Neural crest cell (in vitro differentiated cells): ENCODE measurements around the gene JOSD1. TPM values are rescaled to one million over a fixed set of nuclear protein-coding genes. Genes with fewer than 3 reads are reported as not detected.
A peak's percentile ranks its signal among the peaks of the same experiment; 100 is the strongest.

Experiments used
- DNase-seq: peaks from one replicate; pipeline ENCODE4 v3.0.0; 2021; ENCODE audit warnings: low read depth, mixed read lengths, low spot score
- H3K27ac Mint-ChIP-seq: one replicate; pipeline ENCODE4 v1.8.0; 2021; ENCODE audit warnings: mild to moderate bottlenecking, mixed read lengths; ENCODE audit not compliant: unreplicated experiment
- H3K27me3 Mint-ChIP-seq: 2 replicates; pipeline ENCODE4 v1.8.0; 2021; ENCODE audit warnings: low read depth, mild to moderate bottlenecking, mixed read lengths
- H3K36me3 Mint-ChIP-seq: 2 replicates; pipeline ENCODE4 v1.8.0; 2021; ENCODE audit warnings: low read depth, mild to moderate bottlenecking, mixed read lengths
- H3K4me1 Mint-ChIP-seq: 2 replicates; pipeline ENCODE4 v1.8.0; 2021; ENCODE audit warnings: mixed read lengths
- H3K4me3 Mint-ChIP-seq: one replicate; pipeline ENCODE4 v1.8.0; 2021; ENCODE audit warnings: mild to moderate bottlenecking, mixed read lengths
- H3K9me3 Mint-ChIP-seq: 2 replicates; pipeline ENCODE4 v1.8.0; 2021; ENCODE audit warnings: mixed read lengths
- CTCF ChIP-seq: fragments of 200-600 bp; sonication (generic); conservative IDR thresholded peaks from 2 replicates; pipeline ENCODE4 v1.5.0; 2021; ENCODE audit warnings: antibody characterized with exemption, mild to moderate bottlenecking
- total RNA-seq: library from RNA; stranded (reverse); gene quantifications from 2 replicates; pipeline ENCODE4 v1.2.1, GENCODE V29; 2021

JOSD1 gene
- total RNA-seq, 1 donor from 2014 or later, result 51.8 TPM

- Mint-ChIP-seq H3K36me3 (peaks cover 5% of the 10 kb centered on the region), H3K9me3 (no peaks in the 10 kb centered on the region), H3K27me3 (peaks cover 2% of the 10 kb centered on the region), H3K4me3 (peak overlapping the region; percentile 92), H3K27ac (no peak overlapping the region), H3K4me1 (peaks cover 52% of the 10 kb centered on the region)
- TF ChIP-seq CTCF, result no peak
- peak; percentile 5 for DNase-seq
These were observed 5.6 kb upstream of the JOSD1 start for GRCh38 chr22:38706101-38706900.

GRCh38 chr22:38705235-38706100, 4.7 kb upstream of the JOSD1 start, which contains the start of gene GTPBP1:
GTPBP1 (plus strand) TSS chr22:38705944; CDS start chr22:38705956, 12 bp downstream.
- Mint-ChIP-seq H3K36me3 (peaks cover 2% of the 10 kb centered on the region), H3K4me1 (peaks cover 46% of the 10 kb centered on the region), H3K27ac (peak within 1 kb of the TSS; percentile 36), H3K9me3 (no peaks in the 10 kb centered on the region), H3K27me3 (peaks cover 2% of the 10 kb centered on the region), H3K4me3 (peak within 1 kb of the TSS; percentile 92)
- TF ChIP-seq CTCF, result no peak
- peak; percentile 98 for DNase-seq

GRCh38 chr22:38704654-38705234, 4.0 kb upstream of the JOSD1 start:
- TF ChIP-seq CTCF, result no peak
- peak overlapping the region; percentile 36 for H3K27ac Mint-ChIP-seq
- H3K9me3 Mint-ChIP-seq, result no peaks in the 10 kb centered on the region
- peaks cover 2% of the 10 kb centered on the region for H3K27me3 Mint-ChIP-seq
- H3K4me1 Mint-ChIP-seq, result peaks cover 53% of the 10 kb centered on the region
- DNase-seq, result no peak
- peaks cover 2% of the 10 kb centered on the region for H3K36me3 Mint-ChIP-seq
- H3K4me3 Mint-ChIP-seq, result peak overlapping the region; percentile 92

- no peak for TF ChIP-seq CTCF
- no peak for DNase-seq
- Mint-ChIP-seq H3K4me1 (peaks cover 59% of the 10 kb centered on the region), H3K27me3 (peaks cover 2% of the 10 kb centered on the region), H3K9me3 (no peaks in the 10 kb centered on the region), H3K27ac (peak overlapping the region; percentile 91), H3K4me3 (peak overlapping the region; percentile 94), H3K36me3 (peaks cover 2% of the 10 kb centered on the region)
These were observed 414 bp downstream of the JOSD1 start for GRCh38 chr22:38700270-38700788.

GRCh38 chr22:38699784-38700183, 959 bp downstream of the JOSD1 start:
- peak overlapping the region; percentile 94 for H3K4me3 Mint-ChIP-seq
- H3K9me3 Mint-ChIP-seq, result no peaks in the 10 kb centered on the region
- H3K36me3 Mint-ChIP-seq, result peaks cover 2% of the 10 kb centered on the region
- TF ChIP-seq CTCF, result no peak
- peaks cover 53% of the 10 kb centered on the region for H3K4me1 Mint-ChIP-seq
- H3K27me3 Mint-ChIP-seq, result peaks cover 2% of the 10 kb centered on the region
- DNase-seq, result no peak
- H3K27ac Mint-ChIP-seq, result peak overlapping the region; percentile 81
